ENCODE data around the gene ARHGAP44.

DNA sequence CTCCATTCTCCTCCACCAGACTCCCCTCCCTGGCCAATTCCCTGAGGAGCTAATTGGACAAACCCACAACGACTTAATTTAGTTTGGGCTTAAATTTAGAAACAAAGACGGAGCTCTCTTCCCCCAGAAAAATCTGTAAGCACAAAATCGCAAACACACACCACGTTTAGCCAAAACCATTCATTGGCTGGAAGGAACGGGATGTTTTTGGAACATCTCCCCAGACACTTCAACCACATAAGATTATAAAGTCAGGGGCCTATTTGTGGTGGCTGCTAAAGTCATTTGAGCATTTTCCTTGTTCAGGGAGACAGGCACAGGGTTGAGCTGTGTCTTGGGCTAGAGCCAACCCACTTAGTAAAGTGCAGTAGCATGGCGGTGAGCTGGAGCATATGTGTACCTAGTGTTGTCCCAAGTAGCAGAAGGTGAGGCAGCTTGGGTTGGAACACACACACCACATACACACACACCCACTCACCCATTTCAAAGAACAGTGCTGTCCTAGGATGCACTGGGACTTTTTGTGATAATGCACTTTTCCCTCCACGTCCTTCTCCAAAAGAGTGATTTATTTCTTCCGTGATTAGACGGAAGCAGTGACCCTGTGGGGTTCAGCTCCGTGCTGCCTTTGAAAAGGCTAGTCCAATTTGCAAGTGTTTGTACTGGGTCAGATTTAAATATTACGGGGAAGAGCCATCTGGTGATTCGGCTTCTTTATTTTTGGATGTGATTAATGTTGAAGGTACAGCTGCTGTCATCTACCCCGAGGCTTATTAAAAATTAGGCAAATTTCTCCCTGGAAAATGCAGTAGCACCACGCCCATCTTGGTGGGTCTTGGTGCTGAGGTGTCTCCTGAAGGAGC is 196.4 kb downstream of the ARHGAP44 start:
- TF ChIP-seq, protein P1, sequence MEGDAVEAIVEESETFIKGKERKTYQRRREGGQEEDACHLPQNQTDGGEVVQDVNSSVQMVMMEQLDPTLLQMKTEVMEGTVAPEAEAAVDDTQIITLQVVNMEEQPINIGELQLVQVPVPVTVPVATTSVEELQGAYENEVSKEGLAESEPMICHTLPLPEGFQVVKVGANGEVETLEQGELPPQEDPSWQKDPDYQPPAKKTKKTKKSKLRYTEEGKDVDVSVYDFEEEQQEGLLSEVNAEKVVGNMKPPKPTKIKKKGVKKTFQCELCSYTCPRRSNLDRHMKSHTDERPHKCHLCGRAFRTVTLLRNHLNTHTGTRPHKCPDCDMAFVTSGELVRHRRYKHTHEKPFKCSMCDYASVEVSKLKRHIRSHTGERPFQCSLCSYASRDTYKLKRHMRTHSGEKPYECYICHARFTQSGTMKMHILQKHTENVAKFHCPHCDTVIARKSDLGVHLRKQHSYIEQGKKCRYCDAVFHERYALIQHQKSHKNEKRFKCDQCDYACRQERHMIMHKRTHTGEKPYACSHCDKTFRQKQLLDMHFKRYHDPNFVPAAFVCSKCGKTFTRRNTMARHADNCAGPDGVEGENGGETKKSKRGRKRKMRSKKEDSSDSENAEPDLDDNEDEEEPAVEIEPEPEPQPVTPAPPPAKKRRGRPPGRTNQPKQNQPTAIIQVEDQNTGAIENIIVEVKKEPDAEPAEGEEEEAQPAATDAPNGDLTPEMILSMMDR (IDR thresholded peaks at IDR 0.05 in 4 of 5, conservative IDR thresholded peaks at IDR 0.05 in 1 of 5), result no peak
- no peak for TF ChIP-seq POLR2A (IDR thresholded peaks at IDR 0.05)

All from gastrocnemius medialis (tissue), 4 donors.